Measurements from ENCODE around the gene TTF2.

GRCh38 chr1:117059334-117059677, 820 bp upstream of the TTF2 start:
- TF ChIP-seq POLR2A (IDR thresholded peaks at IDR 0.05; ENCODE audit: low read depth, low read length) (0 out of 2 replicates have a peak, but pooled peaks have one; percentile 25), TAF1 (IDR thresholded peaks at IDR 0.05; ENCODE audit: low read depth, low read length) (no peak)

All from GM12891 (cell line).